K562 (cell line): Measurements from ENCODE around the gene PNMA8A. TPM values are rescaled to one million over a fixed set of nuclear protein-coding genes. Genes with fewer than 3 reads are reported as not detected.
A peak's percentile ranks its signal among the peaks of the same experiment; 100 is the strongest.

Experiments
- ATAC-seq: fragments of 200-7000 bp; cut with Tn5 transposase; 3 replicates; pipeline ENCODE4 v1.9.1; 2020; ENCODE audit warnings: moderate library complexity
- BruUV-seq: library from RNA; stranded (reverse); fragments of 400-500 nt; replicated peaks from 2 replicates; lab custom pipeline; 2021; lab: Mats Ljungman, UMichigan
- CTCF ChIA-PET: fragments of 300-600 bp; formaldehyde crosslinking; extraction: SDS; loops from one replicate; lab custom pipeline; 2021; ENCODE audit warnings: low intra/inter-chr PET ratio; lab: Yijun Ruan, JAX
- POLR2A ChIA-PET: fragments of 300-600, 350-650 bp; sonication (Branson Sonifier 250); formaldehyde crosslinking; extraction: SDS; loops from one replicate; lab custom pipeline; 2021; ENCODE audit warnings: antibody characterized with exemption, inconsistent platforms; lab: Yijun Ruan, JAX
- DNase-seq, 4 experiments: peaks; one replicate each; pipeline versions ENCODE4 v3.0.0 to v3.0.0-alpha.2; 2011 to 2018; ENCODE audit warnings: low spot score in 3 of 4, mixed read lengths in 3 of 4; ENCODE audit errors: extremely low read depth in 1 of 4
- FAIRE-seq: peaks from 2 replicates; lab custom pipeline; 2011; peaks lifted over from hg19 to GRCh38; lab: Jason Lieb, UNC
- H2AFZ ChIP-seq: 2 replicates; pipeline ENCODE4 v1.6.0; 2011; ENCODE audit warnings: low read depth, low read length, control low read depth, inconsistent platforms
- H3K27ac ChIP-seq: fragments of 200-600 bp; 3 replicates; pipeline ENCODE4 v1.8.0; 2011; ENCODE audit warnings: low read depth, mild to moderate bottlenecking, control low read depth, inconsistent platforms, low read length, moderate library complexity, mixed read lengths; ENCODE audit errors: extremely low read depth
- H3K27me3 ChIP-seq, 2 experiments: fragments of 300-600 bp in 1 of 2; 2 replicates in 1 of 2; 3 replicates in 1 of 2; pipeline versions ENCODE4 v1.6.0 to v1.8.0; 2011; ENCODE audit warnings: inconsistent platforms in 2 of 2, low read length in 2 of 2, mild to moderate bottlenecking in 1 of 2, mixed read lengths in 1 of 2, moderate library complexity in 1 of 2; ENCODE audit not compliant: control insufficient read depth in 2 of 2, insufficient read depth in 2 of 2
- H3K36me3 ChIP-seq: fragments of 300-600 bp; 3 replicates; pipeline ENCODE4 v1.8.0; 2011; ENCODE audit warnings: mild to moderate bottlenecking, low read length, inconsistent platforms; ENCODE audit not compliant: control insufficient read depth, insufficient read depth
- H3K4me1 ChIP-seq, 2 experiments: fragments of 200-600 bp in 1 of 2; replicated peaks in 1 of 2; 2 replicates in 1 of 2; 3 replicates in 1 of 2; pipeline versions ENCODE4 v1.5.1 to v1.8.0; 2011; ENCODE audit warnings: inconsistent platforms in 2 of 2, low read length in 2 of 2, mild to moderate bottlenecking in 1 of 2, mixed read lengths in 1 of 2, moderate library complexity in 1 of 2; ENCODE audit not compliant: control insufficient read depth in 2 of 2, insufficient read depth in 2 of 2
- H3K4me2 ChIP-seq: 2 replicates; pipeline ENCODE4 v1.6.1; 2011; ENCODE audit warnings: low read length, control low read depth, inconsistent platforms, mixed read lengths; ENCODE audit not compliant: insufficient read depth
- H3K4me3 ChIP-seq: fragments of 200-600 bp; sonication (generic), shearing (Covaris generic); 2 replicates; pipeline ENCODE4 v1.5.1; 2016; ENCODE audit warnings: control low read depth, inconsistent platforms
- H3K79me2 ChIP-seq: fragments of 200-600 bp; 3 replicates; pipeline ENCODE4 v1.8.0; 2011; ENCODE audit warnings: low read length, inconsistent platforms; ENCODE audit not compliant: control insufficient read depth, insufficient read depth
- H3K9ac ChIP-seq, 2 experiments: 2 replicates each; pipeline versions ENCODE4 v1.6.0 to v1.6.1; 2011; ENCODE audit warnings: low read depth in 2 of 2, low read length in 2 of 2, control low read depth in 1 of 2, inconsistent platforms in 1 of 2, mild to moderate bottlenecking in 1 of 2, mixed read lengths in 1 of 2; ENCODE audit not compliant: insufficient read depth in 1 of 2
- H3K9me1 ChIP-seq: one replicate; pipeline ENCODE4 v1.6.0; 2011; ENCODE audit warnings: inconsistent platforms, mild to moderate bottlenecking, low read length, moderate library complexity; ENCODE audit not compliant: control insufficient read depth, insufficient read depth
- H3K9me3 ChIP-seq: replicated peaks from 2 replicates; pipeline ENCODE4 v1.5.1; 2011; ENCODE audit warnings: low read depth, low read length, inconsistent platforms; ENCODE audit not compliant: control insufficient read depth, insufficient read depth
- H4K20me1 ChIP-seq: replicated peaks from 2 replicates; pipeline ENCODE4 v1.6.1; 2011; ENCODE audit warnings: low read length, inconsistent platforms, mixed read lengths; ENCODE audit not compliant: control insufficient read depth, insufficient read depth
- FOXP1 ChIP-seq: sonication (generic); formaldehyde crosslinking; IDR thresholded peaks from 2 replicates; pipeline ENCODE4 v1.8.0; 2022; ENCODE audit warnings: mild to moderate bottlenecking, missing genetic modification reagents
- RAD51 ChIP-seq: fragments of 450-650 bp; IDR thresholded peaks from 2 replicates; pipeline ENCODE4 v1.7.1; 2016; ENCODE audit warnings: low read depth, mild to moderate bottlenecking, borderline replicate concordance
- WGBS: fragments of 100-300 bp; shearing (Covaris generic); methylation state at CpG from one replicate; pipeline ENCODE4 v1.1.6; 2016; ENCODE audit warnings: low coverage, mixed read lengths; ENCODE audit not compliant: insufficient coverage; ENCODE audit errors: missing lambda C conversion rate; 5-methylcytosine and 5-hydroxymethylcytosine counted together
- in situ Hi-C: fragments of 300-500 bp; cut with MboI; formaldehyde crosslinking; loops from 4 replicates; pipeline ENCODE4 v1.15.0; 2018; ENCODE audit warnings: inconsistent platforms, mixed read lengths
- intact Hi-C: fragments of 100-400 bp; cut with micrococcal nuclease; formaldehyde crosslinking; loops from 2 replicates; pipeline ENCODE4 v1.14.2; 2022
- polyA plus RNA-seq, 8 experiments: library from polyadenylated mRNA; depleted of rRNA in 4 of 8; stranded (reverse) in 5 of 8; unstranded in 3 of 8; fragments of >200 nt; fragmentation: Nextera tagmentation in 2 of 8; fragmentation: Illumina TruSeq in 1 of 8; extraction: Ambion mirVana in 2 of 8; extraction: Trizol in 1 of 8; gene quantifications; 2 replicates each; pipeline versions ENCODE4 v1.2.1 to v1.2.3, GENCODE V29; 2011 to 2014; ENCODE audit warnings: inconsistent platforms in 1 of 8, missing spikeins in 1 of 8
- total RNA-seq, 7 experiments: library from RNA; depleted of rRNA in 6 of 7; stranded (reverse); fragments of >200 nt in 6 of 7; fragmentation: Illumina TruSeq in 2 of 7; extraction: Trizol in 2 of 7; gene quantifications; 2 replicates each; pipeline versions ENCODE4 v1.2.1 to v1.2.3, GENCODE V29; 2011 to 2021; ENCODE audit warnings: low replicate concordance in 1 of 7
- TF ChIP-seq, protein P1 (sequence below): fragments of 450-650 bp; formaldehyde crosslinking; IDR thresholded peaks from 2 replicates; pipeline ENCODE4 v1.4.0; 2020; ENCODE audit warnings: mild to moderate bottlenecking, mixed read lengths
- TF ChIP-seq, protein P2 (sequence below): sonication (generic); formaldehyde crosslinking; IDR thresholded peaks from 2 replicates; pipeline ENCODE4 v1.5.0; 2020; ENCODE audit warnings: missing genetic modification reagents
- TF ChIP-seq, protein P3 (sequence below): fragments of 250-450 bp; sonication (Bioruptor Pico); IDR thresholded peaks from 2 replicates; pipeline ENCODE4 v1.4.0; 2020

The PNMA8A gene
- total and polyA plus RNA-seq, 9 of the 15 experiments (the other 6 are each of a cell fraction or from before 2014, with no cell fraction given) = 6.6 to 23.8 (median 14.9) TPM

DNA sequence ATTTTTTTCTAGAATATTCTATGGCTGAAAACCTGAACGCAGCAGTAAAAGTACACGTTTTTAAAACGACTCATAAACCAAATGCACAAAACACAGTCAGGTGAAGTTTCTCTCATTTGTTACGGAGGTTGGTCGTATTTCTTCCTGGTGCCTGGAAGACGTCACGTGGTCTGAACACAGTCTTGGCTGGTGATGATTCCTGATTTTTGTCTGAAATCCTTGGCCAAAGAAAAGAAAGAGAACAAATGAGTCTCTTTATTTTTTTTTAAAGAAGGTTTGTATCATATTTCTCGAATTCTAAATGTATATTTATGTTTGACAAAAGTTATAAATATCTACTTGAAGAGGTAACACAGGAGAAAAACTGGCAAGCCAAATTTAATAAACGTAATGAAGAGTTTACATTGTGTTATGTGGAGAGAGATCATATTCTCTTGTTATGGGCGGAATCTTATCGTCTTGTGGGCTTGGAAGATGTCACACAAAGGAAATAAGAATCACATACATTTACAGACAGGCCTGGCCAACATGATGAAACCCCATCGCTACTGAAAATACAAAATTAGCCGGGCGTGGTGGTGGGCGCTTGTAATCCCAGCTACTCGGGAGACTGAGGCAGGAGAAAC lies 10.0 kb upstream of the PNMA8A start:
- WGBS = 13% methylated on average over 16 of the region's 16 CpGs
- FAIRE-seq (no peak), DNase-seq (no peak), ATAC-seq (no peak)
- in situ Hi-C loops = no loop called here
- H3K4me1 ChIP-seq = no peaks in the 10 kb centered on the region; a peak in 1 of 5 replicates
- H3K4me3 ChIP-seq = no peak overlapping the region
- peaks cover 16 to 49% of the 10 kb centered on the region in 2 experiments; a peak in 4 of 5 replicates for H3K27me3 ChIP-seq
- BruUV-seq = no TSS peak
- no peaks in the 10 kb centered on the region for H3K79me2 ChIP-seq
- H3K36me3 ChIP-seq = no peaks in the 10 kb centered on the region
- ChIA-PET CTCF (interaction anchor here (0.6 to 1.8 kb wide), 3 partner anchors 71 to 86 kb away, joined by 3 to 6 read pairs (median 3); no protein-coding TSS in a partner anchor), POLR2A (no interaction called here)
- no peak overlapping the region for H2AFZ ChIP-seq
- no peaks in the 10 kb centered on the region for H3K9me1 ChIP-seq
- intact Hi-C loops = no loop called here
- H3K4me2 ChIP-seq = no peak overlapping the region
- H3K27ac ChIP-seq = no peak overlapping the region
- H3K9me3 ChIP-seq = no peaks in the 10 kb centered on the region
- no peaks in the 10 kb centered on the region for H4K20me1 ChIP-seq
- no peak for TF ChIP-seq FOXP1 (CRISPR knock-in tag)
- TF ChIP-seq, protein P1, sequence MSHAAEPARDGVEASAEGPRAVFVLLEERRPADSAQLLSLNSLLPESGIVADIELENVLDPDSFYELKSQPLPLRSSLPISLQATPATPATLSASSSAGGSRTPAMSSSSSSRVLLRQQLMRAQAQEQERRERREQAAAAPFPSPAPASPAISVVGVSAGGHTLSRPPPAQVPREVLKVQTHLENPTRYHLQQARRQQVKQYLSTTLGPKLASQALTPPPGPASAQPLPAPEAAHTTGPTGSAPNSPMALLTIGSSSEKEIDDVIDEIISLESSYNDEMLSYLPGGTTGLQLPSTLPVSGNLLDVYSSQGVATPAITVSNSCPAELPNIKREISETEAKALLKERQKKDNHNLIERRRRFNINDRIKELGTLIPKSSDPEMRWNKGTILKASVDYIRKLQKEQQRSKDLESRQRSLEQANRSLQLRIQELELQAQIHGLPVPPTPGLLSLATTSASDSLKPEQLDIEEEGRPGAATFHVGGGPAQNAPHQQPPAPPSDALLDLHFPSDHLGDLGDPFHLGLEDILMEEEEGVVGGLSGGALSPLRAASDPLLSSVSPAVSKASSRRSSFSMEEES (CRISPR knock-in tag) = peak; percentile 68
- TF ChIP-seq, protein P2, sequence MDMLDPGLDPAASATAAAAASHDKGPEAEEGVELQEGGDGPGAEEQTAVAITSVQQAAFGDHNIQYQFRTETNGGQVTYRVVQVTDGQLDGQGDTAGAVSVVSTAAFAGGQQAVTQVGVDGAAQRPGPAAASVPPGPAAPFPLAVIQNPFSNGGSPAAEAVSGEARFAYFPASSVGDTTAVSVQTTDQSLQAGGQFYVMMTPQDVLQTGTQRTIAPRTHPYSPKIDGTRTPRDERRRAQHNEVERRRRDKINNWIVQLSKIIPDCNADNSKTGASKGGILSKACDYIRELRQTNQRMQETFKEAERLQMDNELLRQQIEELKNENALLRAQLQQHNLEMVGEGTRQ (CRISPR knock-in tag) = peak; percentile 69
- TF ChIP-seq RAD51 = peak; percentile 75
- TF ChIP-seq, protein P3, sequence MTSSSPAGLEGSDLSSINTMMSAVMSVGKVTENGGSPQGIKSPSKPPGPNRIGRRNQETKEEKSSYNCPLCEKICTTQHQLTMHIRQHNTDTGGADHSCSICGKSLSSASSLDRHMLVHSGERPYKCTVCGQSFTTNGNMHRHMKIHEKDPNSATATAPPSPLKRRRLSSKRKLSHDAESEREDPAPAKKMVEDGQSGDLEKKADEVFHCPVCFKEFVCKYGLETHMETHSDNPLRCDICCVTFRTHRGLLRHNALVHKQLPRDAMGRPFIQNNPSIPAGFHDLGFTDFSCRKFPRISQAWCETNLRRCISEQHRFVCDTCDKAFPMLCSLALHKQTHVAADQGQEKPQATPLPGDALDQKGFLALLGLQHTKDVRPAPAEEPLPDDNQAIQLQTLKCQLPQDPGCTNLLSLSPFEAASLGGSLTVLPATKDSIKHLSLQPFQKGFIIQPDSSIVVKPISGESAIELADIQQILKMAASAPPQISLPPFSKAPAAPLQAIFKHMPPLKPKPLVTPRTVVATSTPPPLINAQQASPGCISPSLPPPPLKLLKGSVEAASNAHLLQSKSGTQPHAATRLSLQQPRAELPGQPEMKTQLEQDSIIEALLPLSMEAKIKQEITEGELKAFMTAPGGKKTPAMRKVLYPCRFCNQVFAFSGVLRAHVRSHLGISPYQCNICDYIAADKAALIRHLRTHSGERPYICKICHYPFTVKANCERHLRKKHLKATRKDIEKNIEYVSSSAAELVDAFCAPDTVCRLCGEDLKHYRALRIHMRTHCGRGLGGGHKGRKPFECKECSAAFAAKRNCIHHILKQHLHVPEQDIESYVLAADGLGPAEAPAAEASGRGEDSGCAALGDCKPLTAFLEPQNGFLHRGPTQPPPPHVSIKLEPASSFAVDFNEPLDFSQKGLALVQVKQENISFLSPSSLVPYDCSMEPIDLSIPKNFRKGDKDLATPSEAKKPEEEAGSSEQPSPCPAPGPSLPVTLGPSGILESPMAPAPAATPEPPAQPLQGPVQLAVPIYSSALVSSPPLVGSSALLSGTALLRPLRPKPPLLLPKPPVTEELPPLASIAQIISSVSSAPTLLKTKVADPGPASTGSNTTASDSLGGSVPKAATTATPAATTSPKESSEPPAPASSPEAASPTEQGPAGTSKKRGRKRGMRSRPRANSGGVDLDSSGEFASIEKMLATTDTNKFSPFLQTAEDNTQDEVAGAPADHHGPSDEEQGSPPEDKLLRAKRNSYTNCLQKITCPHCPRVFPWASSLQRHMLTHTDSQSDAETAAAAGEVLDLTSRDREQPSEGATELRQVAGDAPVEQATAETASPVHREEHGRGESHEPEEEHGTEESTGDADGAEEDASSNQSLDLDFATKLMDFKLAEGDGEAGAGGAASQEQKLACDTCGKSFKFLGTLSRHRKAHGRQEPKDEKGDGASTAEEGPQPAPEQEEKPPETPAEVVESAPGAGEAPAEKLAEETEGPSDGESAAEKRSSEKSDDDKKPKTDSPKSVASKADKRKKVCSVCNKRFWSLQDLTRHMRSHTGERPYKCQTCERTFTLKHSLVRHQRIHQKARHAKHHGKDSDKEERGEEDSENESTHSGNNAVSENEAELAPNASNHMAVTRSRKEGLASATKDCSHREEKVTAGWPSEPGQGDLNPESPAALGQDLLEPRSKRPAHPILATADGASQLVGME (CRISPR knock-in tag) = no peak
- no peak overlapping the region for H3K9ac ChIP-seq
